Aorta (tissue), 4 donors: ENCODE data around the gene HS3ST1. TPM values are rescaled to one million over a fixed set of nuclear protein-coding genes. Genes with fewer than 3 reads are reported as not detected.

Experiments
- microRNA-seq, 2 donors: library from miRNA; unstranded; fragments of <30 nt; microRNA quantifications; one replicate each; pipeline ENCODE4 v1.2.0, GENCODE V29; 2020
- polyA plus RNA-seq, 2 donors: library from polyadenylated mRNA; stranded (reverse); fragments of 200-250 nt; gene quantifications; one replicate each; pipeline ENCODE4 v1.2.3, GENCODE V29; 2013
- total RNA-seq, 2 donors: library from RNA; stranded (reverse); fragmentation: NEBNext Ultra II Directional; extraction: Animal tissue kit (Norgen Biotek cat#: 25700); gene quantifications; one replicate each; pipeline ENCODE4 v1.2.1, GENCODE V29; 2021
- donor health status: healthy with polysubstance abuse.
- donor health status: Bipolar disorder and iron deficiency.
- donor health status: DM: no; HTN: no; CAD: no.
- donor health status: DM: yes; HTN: yes; CAD: no.

Gene HS3ST1
- total and polyA plus RNA-seq, 4 donors, result 0.15 to 6.9 (median 2.3) TPM

Small RNAs within 50 kb of the gene (microRNA-seq; reads per million reads assigned to microRNA genes)
- gene MIR572, result 0 reads per million in 2 donors
